SK-N-SH (cell line): ENCODE measurements around the gene ATG7.

Source experiments
- CHD2 ChIP-seq: fragments of 150-350 bp; IDR thresholded peaks from 2 replicates; pipeline ENCODE4 v1.6.1; 2018; ENCODE audit warnings: low read length; ENCODE audit not compliant: partially characterized antibody
- CTCF ChIP-seq: fragments of 200-600 bp; sonication (generic); IDR thresholded peaks from 2 replicates; pipeline ENCODE4 v1.6.1; 2017; ENCODE audit warnings: antibody characterized with exemption, mild to moderate bottlenecking, moderate library complexity
- EP300 ChIP-seq, 2 experiments: IDR thresholded peaks; 2 replicates each; pipeline versions ENCODE4 v1.4.0 to v1.6.1; 2012; ENCODE audit warnings: borderline replicate concordance in 1 of 2, low read depth in 1 of 2, low read length in 1 of 2
- FOSL2 ChIP-seq: IDR thresholded peaks from 2 replicates; pipeline ENCODE4 v1.4.0; 2012; ENCODE audit warnings: low read depth, mild to moderate bottlenecking, moderate library complexity, borderline replicate concordance
- GABPA ChIP-seq: IDR thresholded peaks from 2 replicates; pipeline ENCODE4 v1.4.0; 2012; ENCODE audit warnings: low read depth, mild to moderate bottlenecking
- GATA2 ChIP-seq: sonication (generic); formaldehyde crosslinking; IDR thresholded peaks from 2 replicates; pipeline ENCODE4 v1.5.0; 2020; ENCODE audit warnings: mild to moderate bottlenecking, missing genetic modification reagents
- JUND ChIP-seq: IDR thresholded peaks from 2 replicates; pipeline ENCODE4 v1.4.0; 2012
- NFIC ChIP-seq: IDR thresholded peaks from 2 replicates; pipeline ENCODE4 v1.4.0; 2012; ENCODE audit warnings: borderline replicate concordance
- POLR2AphosphoS5 ChIP-seq: IDR thresholded peaks from 2 replicates; pipeline ENCODE4 v1.6.1; 2012; ENCODE audit warnings: low read depth, low read length
- RFX5 ChIP-seq: IDR thresholded peaks from 2 replicates; pipeline ENCODE4 v1.6.1; 2012; ENCODE audit warnings: mild to moderate bottlenecking, improper control_type of control experiment, low read length
- TAF1 ChIP-seq: IDR thresholded peaks from 2 replicates; pipeline ENCODE4 v1.6.1; 2012; ENCODE audit warnings: low read depth, mild to moderate bottlenecking, low read length, moderate library complexity, borderline replicate concordance
- YY1 ChIP-seq: IDR thresholded peaks from 2 replicates; pipeline ENCODE4 v1.4.0; 2012; ENCODE audit warnings: low read depth, mild to moderate bottlenecking
- TF ChIP-seq, protein P1 (sequence below): fragments of 150-350 bp; IDR thresholded peaks from 2 replicates; pipeline ENCODE4 v1.6.1; 2017; ENCODE audit warnings: antibody characterized with exemption, low read length, low read depth, borderline replicate concordance
- TF ChIP-seq, protein P2 (sequence below): IDR thresholded peaks from 2 replicates; pipeline ENCODE4 v1.4.0; 2012; ENCODE audit warnings: low read depth, borderline replicate concordance

- TF ChIP-seq, protein P1, sequence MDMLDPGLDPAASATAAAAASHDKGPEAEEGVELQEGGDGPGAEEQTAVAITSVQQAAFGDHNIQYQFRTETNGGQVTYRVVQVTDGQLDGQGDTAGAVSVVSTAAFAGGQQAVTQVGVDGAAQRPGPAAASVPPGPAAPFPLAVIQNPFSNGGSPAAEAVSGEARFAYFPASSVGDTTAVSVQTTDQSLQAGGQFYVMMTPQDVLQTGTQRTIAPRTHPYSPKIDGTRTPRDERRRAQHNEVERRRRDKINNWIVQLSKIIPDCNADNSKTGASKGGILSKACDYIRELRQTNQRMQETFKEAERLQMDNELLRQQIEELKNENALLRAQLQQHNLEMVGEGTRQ: no peak
- TF ChIP-seq CTCF (no peak), EP300 (IDR thresholded peaks at IDR 0.05; ENCODE audit: borderline replicate concordance in 1 of 2, low read depth in 1 of 2, low read length in 1 of 2) (no peak), NFIC (no peak), RFX5 (no peak), GATA2 (CRISPR knock-in tag) (no peak), JUND (no peak), TAF1 (no peak), POLR2AphosphoS5 (no peak), YY1 (no peak), CHD2 (no peak), GABPA (no peak), FOSL2 (no peak)
- TF ChIP-seq, protein P2, sequence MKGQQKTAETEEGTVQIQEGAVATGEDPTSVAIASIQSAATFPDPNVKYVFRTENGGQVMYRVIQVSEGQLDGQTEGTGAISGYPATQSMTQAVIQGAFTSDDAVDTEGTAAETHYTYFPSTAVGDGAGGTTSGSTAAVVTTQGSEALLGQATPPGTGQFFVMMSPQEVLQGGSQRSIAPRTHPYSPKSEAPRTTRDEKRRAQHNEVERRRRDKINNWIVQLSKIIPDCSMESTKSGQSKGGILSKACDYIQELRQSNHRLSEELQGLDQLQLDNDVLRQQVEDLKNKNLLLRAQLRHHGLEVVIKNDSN: no peak
Observed at GRCh38 chr3:11539677-11540076, 267.5 kb downstream of the ATG7 start.
